ENCODE results near the gene AFTPH.
"Not testable (repeated sequence)": the region's sequence is repeated elsewhere in the genome, so short reads cannot be mapped to it uniquely, and the experiment has no call there.

The AFTPH gene

GRCh38 chr2:64500549-64500948 is 23.6 kb upstream of the AFTPH start:
- DNase-seq (ENCODE audit: low read depth): no peak

DNA sequence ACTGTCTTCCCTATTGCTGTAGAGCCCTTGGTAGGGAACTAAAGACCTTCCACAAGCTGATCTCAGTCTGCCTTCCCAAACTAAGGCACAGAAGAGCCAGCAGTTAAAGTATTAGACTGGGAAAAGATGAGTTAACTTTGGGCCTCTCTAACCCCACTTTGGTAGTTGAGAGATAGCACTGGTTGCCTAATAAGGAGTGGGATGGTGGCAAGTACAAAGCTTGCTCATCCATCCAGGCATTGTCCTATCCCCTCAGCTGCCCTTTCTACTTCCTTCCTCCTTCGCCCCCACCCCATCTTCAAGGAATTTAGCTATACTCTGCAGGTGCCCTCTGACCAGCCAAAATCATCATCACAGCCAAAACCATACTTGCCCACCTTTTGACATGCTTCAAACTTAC is 22.2 kb upstream of the AFTPH start:
- DNase-seq (ENCODE audit: low read depth): no peak

GRCh38 chr2:64502860-64503259 is 21.3 kb upstream of the AFTPH start:
- no peak for DNase-seq (ENCODE audit: low read depth)

DNA sequence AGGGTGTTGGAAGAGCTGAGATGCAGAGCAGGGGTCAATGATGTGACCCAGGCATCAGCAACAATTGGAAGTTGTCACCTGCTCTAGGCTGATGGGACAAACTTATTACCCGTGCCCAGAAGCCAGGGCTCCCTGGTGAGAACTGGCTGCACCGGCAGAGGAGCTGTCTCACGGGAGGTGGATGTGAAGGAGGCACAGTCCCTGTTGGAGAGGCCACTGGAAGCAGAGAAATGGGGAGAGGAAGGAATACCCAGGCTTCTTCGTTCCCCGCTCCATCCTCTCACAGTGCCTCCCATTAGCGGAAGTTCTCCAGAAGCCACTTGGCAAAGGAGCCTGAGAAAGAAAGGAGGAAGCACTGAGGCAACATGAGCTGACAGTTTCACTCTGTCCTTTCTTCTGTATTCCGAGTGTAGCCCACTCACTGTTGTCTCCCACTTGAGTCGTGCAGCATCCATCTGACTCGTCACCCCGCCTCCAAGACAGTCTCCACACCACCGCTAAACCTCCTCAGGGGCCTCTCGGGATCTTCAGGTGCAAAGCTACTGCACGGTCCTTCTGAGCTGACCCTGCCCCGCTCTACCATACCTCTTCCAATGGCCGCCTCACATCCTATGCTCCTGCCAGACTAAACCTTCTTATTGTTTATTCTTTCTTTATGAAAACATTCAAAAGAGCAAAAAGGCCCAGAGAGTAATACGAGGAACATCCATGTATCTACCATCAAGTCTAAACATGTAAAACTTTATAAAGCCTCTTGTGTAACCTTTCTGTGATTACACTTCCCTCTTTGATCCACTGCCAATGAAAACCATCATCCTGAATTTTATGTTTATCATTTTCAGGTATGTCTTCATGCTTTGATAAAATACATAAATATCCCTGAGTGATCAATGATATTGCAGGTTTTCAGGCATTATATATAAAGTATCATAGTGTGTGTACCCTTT is 19.1 kb upstream of the AFTPH start:
- DNase-seq (ENCODE audit: low read depth): no peak

- DNase-seq (ENCODE audit: low read depth): no peak
Measured at GRCh38 chr2:64506686-64507085, 17.4 kb upstream of the AFTPH start.

DNA sequence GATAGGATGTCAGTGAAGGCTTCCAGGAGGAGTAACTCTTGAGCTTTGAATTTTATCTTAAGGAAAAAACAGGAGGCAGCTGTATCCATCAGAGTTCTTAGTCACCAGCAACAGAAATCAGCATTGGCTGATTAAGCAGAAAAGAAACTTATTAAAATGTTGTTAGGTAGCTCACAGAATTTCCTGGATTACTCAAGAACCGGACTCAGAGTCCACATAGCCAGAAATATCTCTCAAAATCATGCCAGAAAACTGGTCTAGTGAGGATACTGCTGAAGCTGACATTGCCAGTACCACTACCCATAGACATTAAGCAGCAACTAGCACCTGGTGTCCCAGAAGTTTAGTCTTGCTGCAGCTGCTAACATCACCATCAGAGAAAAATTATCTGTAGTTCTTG is 10.1 kb upstream of the AFTPH start:
- no peak for DNase-seq (ENCODE audit: low read depth)

DNA sequence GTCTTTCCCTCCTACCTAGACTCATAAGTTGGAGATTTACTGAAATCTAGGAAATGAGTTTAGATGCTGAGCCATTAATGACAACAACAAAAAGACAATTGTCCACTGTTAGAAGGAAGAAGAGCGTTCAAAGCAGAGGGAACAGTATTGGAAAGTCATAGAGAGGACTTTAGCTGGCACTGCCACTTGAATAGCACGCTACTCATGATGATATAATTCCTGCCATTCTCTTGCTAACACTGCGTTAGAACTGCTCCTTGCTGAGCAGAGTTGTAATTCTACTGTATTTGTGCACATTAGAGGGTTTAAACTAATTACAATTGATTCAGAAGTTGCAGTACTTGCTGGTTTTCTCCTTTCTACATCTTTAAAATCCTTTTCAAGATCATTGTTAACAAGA is 9.0 kb upstream of the AFTPH start:
- no peak for DNase-seq (ENCODE audit: low read depth)

GRCh38 chr2:64516651-64517510 is 7.2 kb upstream of the AFTPH start:
- no peak for DNase-seq (ENCODE audit: low read depth)

DNA sequence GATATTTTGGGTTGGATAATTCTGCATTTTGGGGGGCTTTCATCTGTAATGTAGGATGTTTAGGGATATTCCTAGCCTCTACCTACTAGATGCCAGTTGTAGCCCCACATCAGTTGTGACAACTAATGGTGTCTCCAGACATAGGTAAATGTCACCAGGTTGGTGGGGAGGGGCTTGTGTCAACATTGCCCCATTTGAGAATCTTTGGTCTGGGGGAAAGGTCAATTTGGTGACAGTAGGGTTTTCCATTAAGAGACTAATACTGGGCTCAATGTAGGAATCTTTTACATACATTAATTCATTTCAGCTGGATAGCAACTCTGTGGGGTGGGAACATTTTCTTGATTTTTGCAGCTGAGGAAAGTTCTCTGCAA is 6.6 kb upstream of the AFTPH start:
- DNase-seq (ENCODE audit: low read depth): no peak

- peak; percentile 47 for DNase-seq (ENCODE audit: low read depth)
Measured at GRCh38 chr2:64522843-64523428, 1.2 kb upstream of the AFTPH start.

DNA sequence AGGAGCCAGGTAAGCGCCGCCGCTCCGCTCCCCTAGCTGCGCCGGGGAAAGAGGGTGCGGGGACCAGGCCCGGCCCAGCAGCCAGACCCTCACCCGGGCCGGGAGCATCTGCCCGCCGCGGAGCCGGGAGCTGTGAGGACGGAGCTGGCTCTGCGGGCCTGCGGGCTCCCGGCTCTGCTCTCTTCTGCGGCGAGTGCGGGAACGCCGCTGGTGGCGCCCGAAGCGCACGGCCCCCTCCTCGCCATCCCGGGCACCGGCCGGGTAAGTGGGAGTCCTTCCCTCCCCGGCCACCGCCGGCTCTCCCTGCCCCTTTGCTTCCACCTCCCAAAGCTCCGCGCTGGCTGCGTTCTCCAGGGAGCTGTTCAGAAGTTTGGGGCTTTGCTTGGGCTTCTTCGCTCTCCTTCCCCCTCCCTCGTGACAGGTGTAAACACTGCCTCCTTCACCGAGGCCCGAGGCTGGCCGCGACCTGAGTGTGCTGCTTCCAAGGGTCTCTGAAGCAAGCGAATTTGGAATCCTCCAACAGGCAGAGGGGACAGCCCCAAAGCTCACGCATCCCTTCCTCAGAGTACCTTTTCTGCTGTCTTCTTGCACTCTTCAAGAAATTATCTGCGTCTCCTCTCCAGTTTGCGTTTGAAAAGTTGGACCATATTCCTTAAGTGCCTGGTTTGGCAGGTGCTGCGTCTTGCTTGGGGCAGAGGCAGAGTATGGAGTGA is 632 bp downstream of the AFTPH start:
- DNase-seq (ENCODE audit: low read depth): peak; percentile 9

- peak; percentile 3 for DNase-seq (ENCODE audit: low read depth)
Measured at GRCh38 chr2:64525317-64525613, 1.1 kb downstream of the AFTPH start.

GRCh38 chr2:64526034-64526433 is 1.9 kb downstream of the AFTPH start:
- DNase-seq (ENCODE audit: low read depth): no peak

DNA sequence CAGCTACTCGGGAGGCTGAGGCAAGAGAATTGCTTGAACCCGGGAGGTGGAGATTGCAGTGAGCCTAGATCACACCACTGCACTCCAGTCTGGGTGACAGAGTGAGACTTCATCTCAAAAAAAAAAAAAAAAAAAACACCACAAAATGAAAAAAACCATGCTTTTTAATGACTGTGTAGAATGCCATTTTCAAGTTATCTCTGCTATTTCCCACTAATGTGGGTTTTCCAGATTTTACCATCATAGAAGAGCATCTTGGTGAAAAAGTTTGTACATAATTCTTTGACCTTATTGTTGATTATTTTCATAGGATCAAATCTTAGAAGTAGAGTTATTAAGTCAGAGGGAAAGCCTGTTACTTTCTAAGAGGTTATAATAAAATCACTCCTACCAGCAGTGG is 6.8 kb downstream of the AFTPH start:
- not testable (repeated sequence) for DNase-seq (ENCODE audit: low read depth)

GRCh38 chr2:64532030-64532429 is 7.9 kb downstream of the AFTPH start:
- DNase-seq (ENCODE audit: low read depth): no peak

DNA sequence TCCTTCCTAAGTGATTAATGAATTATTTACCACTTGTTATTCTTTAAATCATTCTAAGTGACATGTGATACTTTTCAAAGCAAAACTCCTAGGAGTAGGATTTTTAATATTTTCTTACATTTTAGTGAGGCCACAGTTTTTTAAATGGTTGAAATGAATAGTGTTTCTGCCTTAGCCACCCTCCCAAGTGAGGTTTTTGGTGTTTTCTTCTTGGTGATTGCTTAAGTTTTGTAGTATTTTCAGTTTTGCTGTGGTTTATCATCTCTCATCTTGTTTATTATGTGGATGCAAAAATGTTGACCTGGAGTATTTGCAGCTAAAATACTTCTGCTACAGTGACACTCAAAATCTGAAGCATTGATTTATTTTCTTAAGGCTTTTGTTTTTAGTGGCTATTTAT is 9.8 kb downstream of the AFTPH start:
- no peak for DNase-seq (ENCODE audit: low read depth)

DNA sequence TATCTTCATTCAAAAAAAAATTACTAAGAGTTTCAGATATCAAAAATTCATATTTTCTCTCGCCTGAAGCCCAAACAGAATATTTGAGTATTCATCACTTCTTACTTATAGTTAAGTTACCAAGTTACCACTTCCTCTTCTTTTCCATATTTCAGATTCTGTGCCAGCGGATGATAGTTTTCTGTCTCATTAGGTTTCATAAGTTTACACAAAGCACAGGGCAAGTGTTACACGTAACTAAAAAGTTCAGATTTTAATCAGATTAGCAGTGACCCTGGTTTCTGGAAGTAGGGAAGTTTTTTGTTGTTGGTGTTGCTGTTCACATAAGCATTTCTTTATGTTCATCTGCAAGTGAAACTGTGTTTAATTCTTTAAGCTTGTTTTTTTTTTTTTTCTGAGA is 10.2 kb downstream of the AFTPH start:
- DNase-seq (ENCODE audit: low read depth): no peak

DNA sequence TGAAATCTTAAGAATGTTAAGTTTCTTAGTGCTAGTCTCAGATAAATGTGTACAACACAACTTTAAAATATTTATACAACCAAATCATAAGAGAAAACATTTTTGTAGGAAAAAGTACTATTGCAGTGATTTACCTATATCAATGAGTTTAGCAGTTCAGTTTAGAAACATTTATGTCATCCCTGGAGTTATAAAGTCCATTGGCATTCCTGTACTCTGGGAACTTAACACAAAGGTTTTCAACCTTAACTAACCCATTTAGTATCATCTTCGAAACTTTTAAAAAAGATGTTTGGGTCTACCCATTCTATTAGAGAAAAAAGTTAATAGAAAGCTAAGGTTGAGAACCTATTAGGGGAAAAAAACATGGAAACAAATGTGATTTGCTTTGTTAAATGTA is 10.9 kb downstream of the AFTPH start:
- no peak for DNase-seq (ENCODE audit: low read depth)

DNA sequence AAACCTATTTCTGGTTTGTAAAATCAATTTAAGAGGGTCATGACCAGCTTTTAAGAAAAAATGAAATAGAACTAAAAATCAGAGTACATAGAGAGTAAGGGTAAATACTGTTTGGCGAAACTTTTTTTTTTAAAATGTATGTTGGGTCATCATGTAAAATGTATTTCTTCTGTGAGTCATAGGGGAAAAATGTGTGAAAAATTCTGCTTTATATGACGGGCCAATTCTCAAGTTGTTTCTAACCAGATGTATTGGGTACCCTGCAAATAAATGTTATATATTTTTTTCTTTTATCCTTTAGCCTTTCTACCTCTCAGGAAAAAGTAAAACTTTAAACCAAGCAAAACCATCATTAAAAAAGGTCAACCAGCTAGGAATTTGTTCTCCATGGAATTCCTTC is 13.9 kb downstream of the AFTPH start:
- no peak for DNase-seq (ENCODE audit: low read depth)

- DNase-seq (ENCODE audit: low read depth): no peak
Measured at GRCh38 chr2:64538764-64539433, 14.8 kb downstream of the AFTPH start.

GRCh38 chr2:64540615-64541014 is 16.5 kb downstream of the AFTPH start:
- no peak for DNase-seq (ENCODE audit: low read depth)

DNA sequence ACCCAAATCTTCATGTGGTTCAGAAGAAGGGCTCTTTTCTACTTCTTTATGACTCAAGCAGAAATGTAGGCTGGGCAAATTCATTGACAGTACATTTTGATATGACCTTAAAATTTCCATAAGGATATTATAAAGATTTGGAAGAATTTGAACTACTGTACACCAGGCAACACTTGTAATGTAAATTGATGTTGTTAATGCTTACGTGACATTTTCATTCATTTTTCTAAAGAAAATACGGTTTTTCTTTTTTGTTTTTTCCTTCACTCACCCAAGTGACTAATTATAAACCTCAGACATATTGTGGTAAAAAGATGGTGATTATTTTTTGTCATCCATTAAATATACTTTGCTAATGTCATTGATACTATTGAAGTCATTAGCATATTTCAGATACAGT is 17.4 kb downstream of the AFTPH start:
- no peak for DNase-seq (ENCODE audit: low read depth)
